HFFc6 (cell line): ENCODE data around the gene PYY. TPM values are rescaled to one million over a fixed set of nuclear protein-coding genes. Genes with fewer than 3 reads are reported as not detected.
"Not testable (repeated sequence)": the region's sequence is repeated elsewhere in the genome, so short reads cannot be mapped to it uniquely, and the experiment has no call there.

Source experiments
- DNase-seq: peaks from one replicate; pipeline ENCODE4 v3.0.0-alpha.2; 2018
- H3K27ac Mint-ChIP-seq: 2 replicates; pipeline ENCODE4 v1.8.0; 2020; ENCODE audit warnings: mild to moderate bottlenecking, mixed read lengths
- H3K27me3 Mint-ChIP-seq: 2 replicates; pipeline ENCODE4 v1.8.0; 2021; ENCODE audit warnings: mild to moderate bottlenecking, moderate library complexity, mixed read lengths; ENCODE audit not compliant: insufficient read depth
- H3K36me3 Mint-ChIP-seq: 2 replicates; pipeline ENCODE4 v1.8.0; 2021; ENCODE audit warnings: low read depth, mixed read lengths
- H3K4me1 Mint-ChIP-seq: 2 replicates; pipeline ENCODE4 v1.8.0; 2020; ENCODE audit warnings: low read depth, mixed read lengths
- H3K4me3 Mint-ChIP-seq: 2 replicates; pipeline ENCODE4 v1.8.0; 2020; ENCODE audit warnings: mild to moderate bottlenecking, moderate library complexity, mixed read lengths
- H3K9me3 Mint-ChIP-seq: 2 replicates; pipeline ENCODE4 v1.8.0; 2020; ENCODE audit warnings: mild to moderate bottlenecking, mixed read lengths
- CTCF ChIP-seq: fragments of 200-600 bp; sonication (generic); IDR thresholded peaks from 2 replicates; pipeline ENCODE4 v1.5.0; 2021; ENCODE audit warnings: antibody characterized with exemption, mild to moderate bottlenecking
- total RNA-seq, 6 experiments: library from RNA; stranded (reverse); fragmentation: NEBNext Ultra II Directional; extraction: Animal tissue kit (Norgen Biotek cat#: 25700); gene quantifications; 2 replicates in 1 of 6; 3 replicates in 5 of 6; pipeline ENCODE4 v1.2.3, GENCODE V29; 2021

Gene PYY
- total RNA-seq, 6 experiments from 2014 or later, result 0.43 TPM; not detected in 5

GRCh38 chr17:43932923-43933322 lies 20.8 kb downstream of the PYY start:
- peaks cover 17% of the 10 kb centered on the region for H3K27me3 Mint-ChIP-seq
- H3K36me3 Mint-ChIP-seq, result no peaks in the 10 kb centered on the region
- DNase-seq, result no peak
- no peak overlapping the region for H3K27ac Mint-ChIP-seq
- H3K9me3 Mint-ChIP-seq, result no peaks in the 10 kb centered on the region
- H3K4me3 Mint-ChIP-seq, result no peak overlapping the region
- TF ChIP-seq CTCF, result no peak
- peaks cover 17% of the 10 kb centered on the region for H3K4me1 Mint-ChIP-seq

- peaks cover 20% of the 10 kb centered on the region for H3K4me1 Mint-ChIP-seq
- no peak overlapping the region for H3K4me3 Mint-ChIP-seq
These were observed 21.4 kb downstream of the PYY start for GRCh38 chr17:43932357-43932756.

GRCh38 chr17:43931062-43931571 lies 22.6 kb downstream of the PYY start:
- peaks cover 13% of the 10 kb centered on the region for H3K4me1 Mint-ChIP-seq
- no peaks in the 10 kb centered on the region for H3K9me3 Mint-ChIP-seq
- TF ChIP-seq CTCF, result no peak
- no peak for DNase-seq
- H3K27me3 Mint-ChIP-seq, result peaks cover 33% of the 10 kb centered on the region
- peaks cover 4% of the 10 kb centered on the region; the same call in 1 of the 2 replicates for H3K36me3 Mint-ChIP-seq
- H3K4me3 Mint-ChIP-seq, result no peak overlapping the region
- H3K27ac Mint-ChIP-seq, result no peak overlapping the region

More at GRCh38 chr17:43932357-43932756, 21.4 kb downstream of the PYY start:
- no peak overlapping the region for H3K27ac Mint-ChIP-seq
- H3K27me3 Mint-ChIP-seq, result peaks cover 21% of the 10 kb centered on the region
- no peaks in the 10 kb centered on the region for H3K36me3 Mint-ChIP-seq
- H3K9me3 Mint-ChIP-seq, result no peaks in the 10 kb centered on the region
- no peak for DNase-seq
- TF ChIP-seq CTCF, result no peak

GRCh38 chr17:43928609-43929008 lies 25.1 kb downstream of the PYY start:
- Mint-ChIP-seq H3K4me3 (no peak overlapping the region), H3K36me3 (peaks cover 4% of the 10 kb centered on the region; the same call in 1 of the 2 replicates)
- TF ChIP-seq CTCF, result no peak

GRCh38 chr17:43927929-43928328 lies 25.8 kb downstream of the PYY start:
- H3K27ac Mint-ChIP-seq, H3K36me3 Mint-ChIP-seq, DNase-seq, H3K9me3 Mint-ChIP-seq: not testable (repeated sequence)
- peaks cover 57% of the 10 kb centered on the region for H3K27me3 Mint-ChIP-seq
- peaks cover 12% of the 10 kb centered on the region for H3K4me1 Mint-ChIP-seq
- peak overlapping the region; percentile 44 for H3K4me3 Mint-ChIP-seq

More at GRCh38 chr17:43928609-43929008, 25.1 kb downstream of the PYY start:
- Mint-ChIP-seq H3K27me3 (peaks cover 52% of the 10 kb centered on the region), H3K27ac (no peak overlapping the region), H3K9me3 (no peaks in the 10 kb centered on the region), H3K4me1 (peaks cover 12% of the 10 kb centered on the region)
- no peak for DNase-seq

GRCh38 chr17:43927060-43927864 lies 26.5 kb downstream of the PYY start:
- H3K36me3 Mint-ChIP-seq, result peaks cover 4% of the 10 kb centered on the region; the same call in 1 of the 2 replicates
- TF ChIP-seq CTCF, result no peak

More at GRCh38 chr17:43927060-43927864, 26.5 kb downstream of the PYY start:
- Mint-ChIP-seq H3K4me3 (peak overlapping the region; percentile 53), H3K27ac (no peak overlapping the region), H3K4me1 (peaks cover 12% of the 10 kb centered on the region), H3K27me3 (peaks cover 60% of the 10 kb centered on the region), H3K9me3 (no peaks in the 10 kb centered on the region)
- no peak for DNase-seq
